Activated CD4-positive, alpha-beta T cell treated with anti-CD3 and anti-CD28 coated beads, Interleukin-2, amount 50 U/mL, for 16 hours (primary cell): ENCODE results near the gene CLDN25.
A peak's percentile ranks its signal among the peaks of the same experiment; 100 is the strongest.
"Not testable (repeated sequence)": the region's sequence is repeated elsewhere in the genome, so short reads cannot be mapped to it uniquely, and the experiment has no call there.

Experiments used
- DNase-seq: peaks from one replicate; pipeline ENCODE4 v3.0.0-alpha.2; 2020

CLDN25 gene

GRCh38 chr11:113779496-113779895 lies at the start of gene CLDN25:
CLDN25 (plus strand) TSS chr11:113779796; CDS start chr11:113779796, 0 bp downstream.
- DNase-seq, result no peak

- peak; percentile 32 for DNase-seq
Measured at GRCh38 chr11:113730887-113731726, 48.5 kb upstream of the CLDN25 start.

- no peak for DNase-seq
Measured at GRCh38 chr11:113732092-113732491, 47.5 kb upstream of the CLDN25 start.

GRCh38 chr11:113736323-113736722 lies 43.3 kb upstream of the CLDN25 start:
- peak; percentile 53 for DNase-seq

- DNase-seq, result no peak
Measured at GRCh38 chr11:113752932-113753331, 26.7 kb upstream of the CLDN25 start.

- no peak for DNase-seq
Measured at GRCh38 chr11:113760241-113760640, 19.4 kb upstream of the CLDN25 start.

GRCh38 chr11:113763040-113763439 lies 16.6 kb upstream of the CLDN25 start:
- DNase-seq, result not testable (repeated sequence)

- no peak for DNase-seq
Measured at GRCh38 chr11:113764527-113765219, 14.9 kb upstream of the CLDN25 start.

GRCh38 chr11:113771964-113772363 lies 7.6 kb upstream of the CLDN25 start:
- no peak for DNase-seq

- DNase-seq, result no peak
Measured at GRCh38 chr11:113773092-113773415, 6.5 kb upstream of the CLDN25 start.

- DNase-seq, result peak; percentile 95
Measured at GRCh38 chr11:113773416-113774173, 6.0 kb upstream of the CLDN25 start, which contains the start of gene ZW10. ZW10 (minus strand) TSS chr11:113773692; CDS start chr11:113773666, 26 bp downstream.

GRCh38 chr11:113774174-113774503 lies 5.5 kb upstream of the CLDN25 start:
- no peak for DNase-seq

GRCh38 chr11:113778111-113778910 lies 1.3 kb upstream of the CLDN25 start:
- DNase-seq, result no peak

GRCh38 chr11:113781682-113782081 lies 2.1 kb downstream of the CLDN25 start:
- no peak for DNase-seq

GRCh38 chr11:113782134-113782533 lies 2.5 kb downstream of the CLDN25 start:
- DNase-seq, result no peak

- DNase-seq, result not testable (repeated sequence)
Measured at GRCh38 chr11:113789016-113789415, 9.4 kb downstream of the CLDN25 start.

GRCh38 chr11:113789675-113790320 lies 10.2 kb downstream of the CLDN25 start:
- DNase-seq, result no peak

GRCh38 chr11:113796663-113797259 lies 17.2 kb downstream of the CLDN25 start:
- DNase-seq, result peak; percentile 39

GRCh38 chr11:113802621-113803020 lies 23.0 kb downstream of the CLDN25 start:
- DNase-seq, result no peak

- DNase-seq, result no peak
Measured at GRCh38 chr11:113805640-113806039, 26.0 kb downstream of the CLDN25 start.

- peak; percentile 3 for DNase-seq
Measured at GRCh38 chr11:113806406-113806805, 26.8 kb downstream of the CLDN25 start.

GRCh38 chr11:113808931-113809330 lies 29.3 kb downstream of the CLDN25 start:
- DNase-seq, result no peak
